WTC11 (cell line): ENCODE data around the gene BBS5.

ENCODE experiments used
- CDX4 ChIP-seq: fragments of 250-450 bp; sonication (Bioruptor Pico); IDR thresholded peaks from 2 replicates; pipeline ENCODE4 v1.9.0; 2021; ENCODE audit warnings: moderate library complexity, mild to moderate bottlenecking, inconsistent platforms, borderline replicate concordance
- CREM ChIP-seq: sonication (generic); formaldehyde crosslinking; IDR thresholded peaks from 2 replicates; pipeline ENCODE4 v1.8.1; 2022; ENCODE audit warnings: mild to moderate bottlenecking, missing genetic modification reagents, moderate library complexity
- CTCF ChIP-seq: fragments of 200-600 bp; IDR thresholded peaks from 2 replicates; pipeline ENCODE4 v1.8.0; 2022; ENCODE audit warnings: antibody characterized with exemption
- NFYB ChIP-seq: sonication (generic); formaldehyde crosslinking; conservative IDR thresholded peaks from 2 replicates; pipeline ENCODE4 v1.8.0; 2022; ENCODE audit warnings: low read depth, missing genetic modification reagents

DNA sequence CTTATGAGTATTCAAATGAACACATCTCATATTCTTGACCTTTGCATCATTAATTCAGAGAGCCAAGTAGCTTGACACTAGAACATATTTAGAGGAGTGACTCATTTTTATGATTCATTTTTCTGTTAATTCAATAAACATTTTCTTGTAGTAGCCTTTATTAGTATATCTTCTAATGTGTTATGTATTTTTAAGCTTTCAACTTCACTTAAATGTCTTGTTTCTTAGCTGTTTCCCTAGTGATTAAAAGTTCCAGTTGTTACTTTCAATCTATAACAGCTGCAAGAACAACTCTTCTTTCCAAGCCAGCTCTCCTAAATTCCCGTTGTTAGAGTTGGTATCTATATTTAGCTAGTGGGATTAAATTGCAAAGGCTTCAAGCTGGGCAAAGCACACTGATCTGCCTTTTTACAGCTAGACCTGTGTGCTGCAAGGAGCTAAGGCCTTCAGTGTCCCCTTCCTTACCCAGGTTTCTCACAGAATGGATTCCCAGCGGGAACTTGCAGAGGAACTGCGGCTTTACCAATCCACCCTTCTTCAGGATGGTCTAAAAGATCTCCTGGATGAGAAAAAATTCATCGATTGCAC lies 30.1 kb downstream of the BBS5 start, which contains the start of gene KLHL41:
- no peak for TF ChIP-seq NFYB (CRISPR knock-in tag)
- TF ChIP-seq CTCF, result no peak
- no peak for TF ChIP-seq CDX4 (CRISPR knock-in tag)
- no peak for TF ChIP-seq CREM (CRISPR knock-in tag)
